NCI-H526 (cell line): Measurements from ENCODE around the gene TEAD4.
"Not testable (repeated sequence)": the region's sequence is repeated elsewhere in the genome, so short reads cannot be mapped to it uniquely, and the experiment has no call there.

Experiments used
- DNase-seq, 2 experiments: peaks; one replicate each; lab custom pipeline; 2025; lab: John Stamatoyannopoulos, UW

The TEAD4 gene

GRCh38 chr12:3048540-3048939, 89.3 kb downstream of the TEAD4 start:
- no peak for DNase-seq

DNA sequence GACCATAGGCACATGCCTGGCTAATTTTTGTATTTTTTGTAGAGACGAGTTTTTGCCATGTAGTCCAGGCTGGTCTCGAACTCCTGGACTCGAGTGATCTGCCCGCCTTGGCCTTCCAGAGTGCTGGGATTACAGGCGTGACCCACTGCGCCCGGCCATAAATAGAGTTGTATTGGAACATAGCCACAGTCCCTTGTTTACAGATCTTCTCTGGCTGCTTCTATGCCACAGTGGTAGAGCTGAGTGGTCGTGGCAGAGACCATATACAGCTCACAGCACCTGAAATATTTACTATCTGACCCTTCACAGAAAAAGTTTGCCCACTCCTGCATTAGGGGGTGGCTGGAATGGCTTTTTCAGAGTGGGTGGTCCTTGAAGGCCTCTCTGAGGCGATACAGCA, 90.0 kb downstream of the TEAD4 start:
- DNase-seq, result no peak

- no peak for DNase-seq
These were observed 90.5 kb downstream of the TEAD4 start for GRCh38 chr12:3049611-3050249.

- no peak for DNase-seq
These were observed 95.2 kb downstream of the TEAD4 start for GRCh38 chr12:3054374-3054773.

GRCh38 chr12:3055026-3055703, 96.0 kb downstream of the TEAD4 start:
- no peak for DNase-seq

DNA sequence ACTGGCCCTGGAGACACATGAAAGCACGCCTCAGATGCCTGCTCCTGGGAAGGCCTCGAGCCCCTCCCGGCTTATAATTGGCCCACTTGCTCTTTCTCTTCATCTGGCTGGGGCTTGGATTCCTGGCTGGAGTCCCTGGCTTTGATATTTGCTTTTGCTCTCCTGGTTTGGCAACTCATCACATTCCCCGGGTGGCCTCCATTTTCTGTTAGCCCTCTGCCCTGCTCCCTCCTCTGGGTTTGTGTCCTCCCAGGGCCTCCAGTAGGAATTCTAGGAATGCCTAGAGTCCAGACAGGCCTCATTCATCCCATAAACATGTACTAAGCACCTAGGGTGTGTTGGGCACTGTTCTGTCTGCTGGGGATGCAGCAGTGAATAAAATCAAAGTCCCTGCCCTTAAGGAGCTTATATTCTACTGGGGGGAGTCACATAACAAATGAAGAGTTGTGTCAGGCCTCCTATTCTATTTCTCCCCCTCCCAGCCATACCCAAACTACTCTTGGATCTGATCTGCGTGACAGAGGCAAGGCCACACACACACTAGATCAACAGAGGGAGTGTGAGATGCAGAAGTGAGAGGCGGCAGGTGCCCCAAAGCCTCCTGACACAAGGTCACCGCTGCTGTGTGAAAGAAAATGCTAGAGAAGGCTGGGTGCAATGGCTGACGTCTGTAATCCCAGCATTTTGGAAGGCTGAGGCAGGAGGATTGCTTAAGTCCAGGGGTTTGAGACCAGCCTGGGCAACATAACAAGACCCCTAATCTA, 96.7 kb downstream of the TEAD4 start:
- DNase-seq, result no peak

DNA sequence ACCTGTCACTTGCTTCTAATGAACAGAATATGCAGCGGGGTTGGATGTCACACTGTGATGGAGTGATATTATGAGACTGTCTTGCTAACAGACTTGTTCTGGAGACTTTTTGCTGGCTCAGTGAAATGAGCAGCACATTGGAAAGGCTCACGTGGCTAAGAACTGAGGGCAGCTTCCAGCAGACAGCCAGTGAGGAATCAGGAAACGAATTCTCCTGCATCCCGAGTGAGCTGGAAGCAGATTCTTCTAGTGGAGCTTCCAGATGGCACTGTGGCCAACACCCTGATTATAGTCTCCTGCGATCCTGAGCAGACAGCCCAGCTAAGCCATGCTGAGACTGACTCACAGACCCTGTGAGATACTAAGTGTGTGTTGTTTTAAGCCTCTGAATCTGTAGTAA, 101.9 kb downstream of the TEAD4 start:
- no peak for DNase-seq

- no peak for DNase-seq
These were observed 102.5 kb downstream of the TEAD4 start for GRCh38 chr12:3061501-3062215.

GRCh38 chr12:3065300-3065699, 106.1 kb downstream of the TEAD4 start:
- no peak for DNase-seq

- DNase-seq, result not testable (repeated sequence)
These were observed 106.6 kb downstream of the TEAD4 start for GRCh38 chr12:3065846-3066245.

GRCh38 chr12:3069714-3070113, 110.5 kb downstream of the TEAD4 start:
- no peak for DNase-seq

- DNase-seq, result no peak
These were observed 111.9 kb downstream of the TEAD4 start for GRCh38 chr12:3071107-3071506.

DNA sequence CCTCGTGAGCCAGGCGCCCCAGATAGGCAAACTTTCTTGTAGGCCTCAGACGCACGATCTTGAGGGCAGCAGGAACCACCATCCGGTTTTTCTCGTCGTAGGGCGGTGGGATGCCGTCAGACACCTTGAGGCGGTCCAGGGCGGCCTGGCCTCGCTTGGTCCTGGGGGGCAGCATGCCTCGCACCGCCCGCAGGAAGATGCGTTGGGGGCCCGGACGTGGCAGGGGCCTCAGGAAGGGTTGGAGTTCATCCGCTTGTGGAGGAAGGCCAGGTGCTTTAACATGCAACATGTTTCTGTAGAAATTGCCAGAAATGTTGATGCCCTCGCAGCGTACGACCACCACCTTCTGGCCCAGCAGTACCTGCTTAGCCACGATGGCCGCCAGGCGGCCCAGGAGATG, 112.5 kb downstream of the TEAD4 start:
- DNase-seq, result no peak

GRCh38 chr12:3073438-3074250, 114.4 kb downstream of the TEAD4 start:
- DNase-seq, result peak; percentile 48 to 87

GRCh38 chr12:3075315-3075714, 116.1 kb downstream of the TEAD4 start:
- DNase-seq, result no peak

DNA sequence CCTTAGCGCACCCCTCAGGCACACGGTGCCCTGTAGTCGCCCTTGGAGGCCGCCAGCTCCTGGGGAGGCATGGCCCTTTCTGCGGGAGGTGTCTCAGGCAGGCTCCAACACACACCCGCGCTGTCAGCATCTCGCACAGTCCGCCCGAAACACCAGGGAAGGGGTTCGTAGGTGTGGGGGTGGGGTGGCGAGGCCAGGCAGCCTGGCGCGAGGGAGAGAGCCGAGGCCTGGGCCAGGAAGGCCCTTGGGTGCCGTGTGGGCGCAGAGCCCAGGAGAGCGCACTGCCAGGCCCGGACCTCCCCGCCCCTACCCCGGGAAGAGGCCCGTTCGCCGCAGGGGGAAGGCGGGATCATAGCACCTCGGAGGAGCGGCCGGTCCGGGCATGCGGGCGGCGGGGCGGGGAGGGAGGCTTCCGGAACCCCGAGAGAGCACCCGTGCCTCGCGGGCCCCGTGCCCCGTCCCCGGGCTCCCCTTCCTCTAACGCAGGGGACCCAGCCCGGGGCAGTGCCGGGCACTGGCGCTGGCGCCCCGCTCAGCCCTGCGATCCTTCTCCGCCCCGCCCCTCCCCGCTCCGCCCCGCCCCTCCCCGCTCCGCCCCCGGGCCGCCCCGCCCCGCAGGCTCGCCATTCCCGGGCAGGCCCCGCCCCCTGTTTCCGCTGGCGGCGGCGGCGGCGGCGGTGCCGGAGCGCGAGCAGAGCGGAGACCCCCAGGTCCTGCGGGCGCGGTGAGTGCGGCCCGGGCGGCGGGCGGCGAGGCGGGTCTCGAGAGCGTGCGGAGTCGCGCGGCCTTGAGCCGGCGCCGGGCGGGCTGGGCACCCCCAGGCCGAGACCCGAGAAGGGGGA, 117.8 kb downstream of the TEAD4 start, which contains the start of gene TSPAN9:
Gene TSPAN9, plus strand, starts transcription at position 650 of the 842 bp plus-strand sequence. CDS start 123,815 bp downstream, outside the sequence.
- peak; percentile 11 to 82 for DNase-seq

DNA sequence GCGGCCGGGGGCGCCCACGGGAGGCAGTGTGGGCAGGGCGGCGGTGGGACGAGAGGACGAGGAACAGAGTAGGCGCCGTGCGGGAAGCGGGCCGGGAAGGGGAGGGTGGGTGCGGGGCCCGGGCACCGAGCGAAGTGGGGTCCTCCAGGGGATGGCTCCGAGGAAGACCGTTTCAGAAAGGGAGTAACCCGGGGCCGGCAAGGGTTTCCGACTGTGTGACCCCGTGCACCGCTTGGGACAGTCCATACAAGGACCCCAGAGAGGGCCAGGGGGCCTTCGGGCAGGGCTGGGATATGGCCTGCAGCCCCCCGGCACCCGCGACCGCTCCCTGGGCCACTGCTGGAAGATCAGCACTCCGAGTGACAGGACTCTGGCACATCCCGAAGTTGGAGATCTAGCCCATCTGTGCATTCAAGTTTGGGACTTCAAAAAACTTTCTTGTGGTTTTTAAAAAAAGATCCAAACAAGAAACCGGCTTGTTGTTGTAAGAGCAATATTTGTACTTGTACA, 118.4 kb downstream of the TEAD4 start:
- peak in 1 of 2 experiments; percentile 78 for DNase-seq

DNA sequence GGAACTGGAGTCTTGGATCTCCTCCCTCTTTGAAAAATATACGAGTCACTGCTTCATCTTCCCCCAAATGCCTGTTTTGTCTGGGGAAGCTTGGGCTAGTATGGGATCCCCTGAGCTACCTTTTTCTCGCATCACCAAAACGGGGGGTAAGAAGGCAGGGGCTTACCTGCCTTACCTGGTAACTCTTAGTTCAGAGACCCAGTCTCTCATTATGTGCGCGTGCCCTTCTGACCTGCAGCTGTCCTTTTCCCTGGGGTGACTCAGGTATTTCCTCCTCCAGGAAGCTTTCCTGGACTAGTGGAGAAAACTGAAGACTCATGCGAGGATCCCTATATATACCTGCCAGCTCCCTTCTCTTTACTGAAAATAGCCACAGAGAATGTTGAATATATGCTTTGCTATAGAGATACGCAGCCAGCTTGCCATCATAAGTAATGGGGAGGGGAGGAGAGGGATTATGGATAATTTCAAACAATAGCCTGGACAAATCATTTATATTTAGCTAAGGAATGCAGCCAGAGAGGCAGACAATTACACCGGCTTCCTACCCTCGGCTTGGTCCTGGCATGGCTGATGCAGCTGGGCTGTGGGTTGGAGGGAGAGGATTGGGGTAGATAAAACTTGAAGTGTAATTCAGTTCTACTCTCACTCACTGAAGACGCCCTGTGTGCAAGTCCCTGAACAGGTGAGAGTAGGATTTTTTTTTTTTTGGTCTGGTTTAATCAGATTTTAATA, 119.1 kb downstream of the TEAD4 start:
- no peak for DNase-seq

DNA sequence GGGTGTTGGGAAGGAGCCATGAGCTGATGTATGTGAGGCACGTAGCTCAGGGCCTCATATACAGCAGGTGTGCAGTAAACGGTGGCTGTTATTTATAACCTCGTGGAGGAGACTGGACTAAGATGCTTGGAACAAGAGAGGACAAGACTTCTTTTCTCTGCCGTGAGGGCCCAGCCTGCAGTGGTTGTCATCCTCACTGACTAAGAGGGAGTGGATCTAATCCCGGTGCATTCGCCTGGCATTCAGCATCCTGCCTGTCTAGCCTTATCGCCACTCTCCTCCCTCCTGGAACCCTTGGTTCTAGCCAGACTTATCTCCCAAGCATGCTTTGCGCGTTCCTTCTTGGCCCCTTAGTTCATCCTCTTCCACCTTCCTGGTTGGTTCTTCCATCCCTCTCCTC, 121.9 kb downstream of the TEAD4 start:
- DNase-seq, result no peak

- no peak for DNase-seq
These were observed 122.7 kb downstream of the TEAD4 start for GRCh38 chr12:3081886-3082285.
